ENCODE data around the gene IQCH. TPM values are rescaled to one million over a fixed set of nuclear protein-coding genes. Genes with fewer than 3 reads are reported as not detected.

The IQCH gene
- total RNA-seq, 1 experiment from 2014 or later = 1.9 TPM

DNA sequence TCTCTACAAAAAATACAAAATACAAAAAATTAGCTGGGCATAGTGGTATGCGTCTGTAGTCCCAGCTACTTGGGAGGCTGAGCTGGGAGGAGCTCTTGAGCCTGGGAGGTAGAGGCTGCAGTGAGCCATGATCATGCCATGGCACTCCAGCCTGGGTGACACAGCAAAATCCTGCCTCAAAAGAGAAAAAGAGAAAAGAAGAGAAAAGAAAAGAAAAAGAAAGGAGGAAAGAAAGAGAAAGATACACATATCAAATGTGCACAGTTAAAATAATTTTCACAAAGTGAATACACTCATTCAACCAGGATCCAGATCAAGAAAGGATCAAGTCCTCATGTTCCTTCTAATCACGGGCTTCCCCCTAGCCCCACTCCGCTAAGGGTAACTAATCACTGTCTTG, 260.5 kb downstream of the IQCH start (continued):
- TF ChIP-seq, protein P1, sequence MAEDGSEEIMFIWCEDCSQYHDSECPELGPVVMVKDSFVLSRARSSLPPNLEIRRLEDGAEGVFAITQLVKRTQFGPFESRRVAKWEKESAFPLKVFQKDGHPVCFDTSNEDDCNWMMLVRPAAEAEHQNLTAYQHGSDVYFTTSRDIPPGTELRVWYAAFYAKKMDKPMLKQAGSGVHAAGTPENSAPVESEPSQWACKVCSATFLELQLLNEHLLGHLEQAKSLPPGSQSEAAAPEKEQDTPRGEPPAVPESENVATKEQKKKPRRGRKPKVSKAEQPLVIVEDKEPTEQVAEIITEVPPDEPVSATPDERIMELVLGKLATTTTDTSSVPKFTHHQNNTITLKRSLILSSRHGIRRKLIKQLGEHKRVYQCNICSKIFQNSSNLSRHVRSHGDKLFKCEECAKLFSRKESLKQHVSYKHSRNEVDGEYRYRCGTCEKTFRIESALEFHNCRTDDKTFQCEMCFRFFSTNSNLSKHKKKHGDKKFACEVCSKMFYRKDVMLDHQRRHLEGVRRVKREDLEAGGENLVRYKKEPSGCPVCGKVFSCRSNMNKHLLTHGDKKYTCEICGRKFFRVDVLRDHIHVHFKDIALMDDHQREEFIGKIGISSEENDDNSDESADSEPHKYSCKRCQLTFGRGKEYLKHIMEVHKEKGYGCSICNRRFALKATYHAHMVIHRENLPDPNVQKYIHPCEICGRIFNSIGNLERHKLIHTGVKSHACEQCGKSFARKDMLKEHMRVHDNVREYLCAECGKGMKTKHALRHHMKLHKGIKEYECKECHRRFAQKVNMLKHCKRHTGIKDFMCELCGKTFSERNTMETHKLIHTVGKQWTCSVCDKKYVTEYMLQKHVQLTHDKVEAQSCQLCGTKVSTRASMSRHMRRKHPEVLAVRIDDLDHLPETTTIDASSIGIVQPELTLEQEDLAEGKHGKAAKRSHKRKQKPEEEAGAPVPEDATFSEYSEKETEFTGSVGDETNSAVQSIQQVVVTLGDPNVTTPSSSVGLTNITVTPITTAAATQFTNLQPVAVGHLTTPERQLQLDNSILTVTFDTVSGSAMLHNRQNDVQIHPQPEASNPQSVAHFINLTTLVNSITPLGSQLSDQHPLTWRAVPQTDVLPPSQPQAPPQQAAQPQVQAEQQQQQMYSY (CRISPR knock-in tag; IDR thresholded peaks at IDR 0.05) = no peak

- Mint-ChIP-seq H3K27me3 (ENCODE audit: low read depth) (peaks cover 5% of the 10 kb centered on the region; the same call in 1 of the 2 replicates), H3K9me3 (no peaks in the 10 kb centered on the region), H3K4me3 (no peak overlapping the region), H3K36me3 (no peaks in the 10 kb centered on the region), H3K27ac (no peak overlapping the region), H3K4me1 (0 out of 2 replicates have a peak, but pooled peaks cover under 1% of the 10 kb centered on the region)
- CTCF ChIA-PET = no interaction called here
- POLR2A ChIA-PET = no interaction called here
- no peak for ATAC-seq
- DNase-seq (ENCODE audit: low spot score) = no peak
- TF ChIP-seq ZNF219 (CRISPR knock-in tag; IDR thresholded peaks at IDR 0.05; ENCODE audit: borderline replicate concordance) (no peak), ESRRA (CRISPR knock-in tag; IDR thresholded peaks at IDR 0.05; ENCODE audit: borderline replicate concordance) (no peak), ZNF396 (CRISPR knock-in tag; IDR thresholded peaks at IDR 0.05; ENCODE audit: borderline replicate concordance) (no peak), NFATC4 (CRISPR knock-in tag; IDR thresholded peaks at IDR 0.05) (no peak), OVOL2 (CRISPR knock-in tag; IDR thresholded peaks at IDR 0.05; ENCODE audit: borderline replicate concordance) (no peak), CREB1 (CRISPR knock-in tag; IDR thresholded peaks at IDR 0.05) (no peak), GTF2I (CRISPR knock-in tag; conservative IDR thresholded peaks at IDR 0.05) (no peak), SOX15 (CRISPR knock-in tag; IDR thresholded peaks at IDR 0.05) (no peak), TP53 (CRISPR knock-in tag; IDR thresholded peaks at IDR 0.05) (no peak), NR1H2 (CRISPR knock-in tag; IDR thresholded peaks at IDR 0.05) (no peak), USF1 (CRISPR knock-in tag; IDR thresholded peaks at IDR 0.05) (no peak), SMAD3 (CRISPR knock-in tag; IDR thresholded peaks at IDR 0.05; ENCODE audit: borderline replicate concordance) (no peak), ETV6 (CRISPR knock-in tag; IDR thresholded peaks at IDR 0.05) (no peak)
- TF ChIP-seq, protein P2, sequence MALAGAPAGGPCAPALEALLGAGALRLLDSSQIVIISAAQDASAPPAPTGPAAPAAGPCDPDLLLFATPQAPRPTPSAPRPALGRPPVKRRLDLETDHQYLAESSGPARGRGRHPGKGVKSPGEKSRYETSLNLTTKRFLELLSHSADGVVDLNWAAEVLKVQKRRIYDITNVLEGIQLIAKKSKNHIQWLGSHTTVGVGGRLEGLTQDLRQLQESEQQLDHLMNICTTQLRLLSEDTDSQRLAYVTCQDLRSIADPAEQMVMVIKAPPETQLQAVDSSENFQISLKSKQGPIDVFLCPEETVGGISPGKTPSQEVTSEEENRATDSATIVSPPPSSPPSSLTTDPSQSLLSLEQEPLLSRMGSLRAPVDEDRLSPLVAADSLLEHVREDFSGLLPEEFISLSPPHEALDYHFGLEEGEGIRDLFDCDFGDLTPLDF (CRISPR knock-in tag; IDR thresholded peaks at IDR 0.05) = no peak
- TF ChIP-seq, protein P3, sequence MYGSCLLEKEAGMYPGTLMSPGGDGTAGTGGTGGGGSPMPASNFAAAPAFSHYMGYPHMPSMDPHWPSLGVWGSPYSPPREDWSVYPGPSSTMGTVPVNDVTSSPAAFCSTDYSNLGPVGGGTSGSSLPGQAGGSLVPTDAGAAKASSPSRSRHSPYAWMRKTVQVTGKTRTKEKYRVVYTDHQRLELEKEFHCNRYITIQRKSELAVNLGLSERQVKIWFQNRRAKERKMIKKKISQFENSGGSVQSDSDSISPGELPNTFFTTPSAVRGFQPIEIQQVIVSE (CRISPR knock-in tag; IDR thresholded peaks at IDR 0.05; ENCODE audit: borderline replicate concordance) = no peak
- TF ChIP-seq, protein P4, sequence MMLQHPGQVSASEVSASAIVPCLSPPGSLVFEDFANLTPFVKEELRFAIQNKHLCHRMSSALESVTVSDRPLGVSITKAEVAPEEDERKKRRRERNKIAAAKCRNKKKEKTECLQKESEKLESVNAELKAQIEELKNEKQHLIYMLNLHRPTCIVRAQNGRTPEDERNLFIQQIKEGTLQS (CRISPR knock-in tag; conservative IDR thresholded peaks at IDR 0.05) = no peak
These were observed 261.0 kb downstream of the IQCH start for GRCh38 chr15:67515557-67515956.

GRCh38 chr15:67520321-67521028, 265.9 kb downstream of the IQCH start:
- no peaks in the 10 kb centered on the region for H3K36me3 Mint-ChIP-seq
- CTCF ChIA-PET = interaction anchor here (1.7 kb wide), 1 partner anchor 312 kb away, joined by 6 read pairs; no protein-coding TSS in a partner anchor

More at GRCh38 chr15:67520321-67521028, 265.9 kb downstream of the IQCH start:
- ATAC-seq = peak; percentile 40
- no peak overlapping the region for H3K27ac Mint-ChIP-seq
- TF ChIP-seq ATF1 (CRISPR knock-in tag; IDR thresholded peaks at IDR 0.05) = no peak
- TF ChIP-seq NFATC4 (CRISPR knock-in tag; IDR thresholded peaks at IDR 0.05) = no peak
- TF ChIP-seq CREB1 (CRISPR knock-in tag; IDR thresholded peaks at IDR 0.05) = no peak
- TF ChIP-seq, protein P5, sequence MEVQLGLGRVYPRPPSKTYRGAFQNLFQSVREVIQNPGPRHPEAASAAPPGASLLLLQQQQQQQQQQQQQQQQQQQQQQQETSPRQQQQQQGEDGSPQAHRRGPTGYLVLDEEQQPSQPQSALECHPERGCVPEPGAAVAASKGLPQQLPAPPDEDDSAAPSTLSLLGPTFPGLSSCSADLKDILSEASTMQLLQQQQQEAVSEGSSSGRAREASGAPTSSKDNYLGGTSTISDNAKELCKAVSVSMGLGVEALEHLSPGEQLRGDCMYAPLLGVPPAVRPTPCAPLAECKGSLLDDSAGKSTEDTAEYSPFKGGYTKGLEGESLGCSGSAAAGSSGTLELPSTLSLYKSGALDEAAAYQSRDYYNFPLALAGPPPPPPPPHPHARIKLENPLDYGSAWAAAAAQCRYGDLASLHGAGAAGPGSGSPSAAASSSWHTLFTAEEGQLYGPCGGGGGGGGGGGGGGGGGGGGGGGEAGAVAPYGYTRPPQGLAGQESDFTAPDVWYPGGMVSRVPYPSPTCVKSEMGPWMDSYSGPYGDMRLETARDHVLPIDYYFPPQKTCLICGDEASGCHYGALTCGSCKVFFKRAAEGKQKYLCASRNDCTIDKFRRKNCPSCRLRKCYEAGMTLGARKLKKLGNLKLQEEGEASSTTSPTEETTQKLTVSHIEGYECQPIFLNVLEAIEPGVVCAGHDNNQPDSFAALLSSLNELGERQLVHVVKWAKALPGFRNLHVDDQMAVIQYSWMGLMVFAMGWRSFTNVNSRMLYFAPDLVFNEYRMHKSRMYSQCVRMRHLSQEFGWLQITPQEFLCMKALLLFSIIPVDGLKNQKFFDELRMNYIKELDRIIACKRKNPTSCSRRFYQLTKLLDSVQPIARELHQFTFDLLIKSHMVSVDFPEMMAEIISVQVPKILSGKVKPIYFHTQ (CRISPR knock-in tag; IDR thresholded peaks at IDR 0.05) = no peak
- TF ChIP-seq ZMAT4 (CRISPR knock-in tag; IDR thresholded peaks at IDR 0.05) = no peak
- TF ChIP-seq GRHL2 (CRISPR knock-in tag; IDR thresholded peaks at IDR 0.05; ENCODE audit: insufficient replicate concordance, severe bottlenecking) = no peak
- no peak for TF ChIP-seq JAZF1 (CRISPR knock-in tag; IDR thresholded peaks at IDR 0.05)
- H3K9me3 Mint-ChIP-seq = no peaks in the 10 kb centered on the region
- peaks cover 16% of the 10 kb centered on the region for H3K27me3 Mint-ChIP-seq (ENCODE audit: low read depth)
- no peak for DNase-seq (ENCODE audit: low spot score)
- POLR2A ChIA-PET = no interaction called here
- peak overlapping the region; percentile 70 for H3K4me3 Mint-ChIP-seq
- peaks cover 27% of the 10 kb centered on the region for H3K4me1 Mint-ChIP-seq
